KOPT-K1 (cell line): Measurements from ENCODE around the gene TEX19.

Experiments used
- H3K27ac ChIP-seq: fragments of 200-600 bp; sonication (generic); 2 replicates; pipeline ENCODE4 v1.5.1; 2016; ENCODE audit warnings: antibody characterized with exemption, mild to moderate bottlenecking, low read depth, low read length; ENCODE audit not compliant: poor library complexity, severe bottlenecking
- H3K36me3 ChIP-seq: fragments of 200-600 bp; sonication (generic); 2 replicates; pipeline ENCODE4 v1.5.1; 2017; ENCODE audit warnings: antibody characterized with exemption, mild to moderate bottlenecking, low read length, moderate library complexity; ENCODE audit not compliant: insufficient read depth
- H3K9me3 ChIP-seq: fragments of 200-600 bp; sonication (generic); 2 replicates; pipeline ENCODE4 v1.5.1; 2017; ENCODE audit warnings: antibody characterized with exemption, low read length, mild to moderate bottlenecking; ENCODE audit not compliant: insufficient read depth, poor library complexity, severe bottlenecking

TEX19 gene

GRCh38 chr17:82392209-82392920, 33.3 kb downstream of the TEX19 start:
- peaks cover 44% of the 10 kb centered on the region for H3K36me3 ChIP-seq

GRCh38 chr17:82392941-82393340, 33.9 kb downstream of the TEX19 start:
- H3K27ac ChIP-seq, result no peak overlapping the region
- no peaks in the 10 kb centered on the region for H3K9me3 ChIP-seq
- H3K36me3 ChIP-seq, result peaks cover 48% of the 10 kb centered on the region

More at GRCh38 chr17:82392209-82392920, 33.3 kb downstream of the TEX19 start:
- Histone ChIP-seq H3K9me3 (no peaks in the 10 kb centered on the region), H3K27ac (no peak overlapping the region)

GRCh38 chr17:82394278-82394677, 35.2 kb downstream of the TEX19 start:
- no peak overlapping the region for H3K27ac ChIP-seq
- H3K9me3 ChIP-seq, result no peaks in the 10 kb centered on the region
- peaks cover 51% of the 10 kb centered on the region for H3K36me3 ChIP-seq

GRCh38 chr17:82396601-82397435, 37.8 kb downstream of the TEX19 start:
- no peak overlapping the region for H3K27ac ChIP-seq
- H3K36me3 ChIP-seq, result peaks cover 47% of the 10 kb centered on the region
- H3K9me3 ChIP-seq, result no peaks in the 10 kb centered on the region

GRCh38 chr17:82397449-82398335, 38.6 kb downstream of the TEX19 start:
- no peak overlapping the region for H3K27ac ChIP-seq
- no peaks in the 10 kb centered on the region for H3K9me3 ChIP-seq
- H3K36me3 ChIP-seq, result peaks cover 46% of the 10 kb centered on the region

GRCh38 chr17:82399041-82399441, 40.0 kb downstream of the TEX19 start:
- peaks cover 47% of the 10 kb centered on the region for H3K36me3 ChIP-seq
- no peak overlapping the region for H3K27ac ChIP-seq

GRCh38 chr17:82399601-82400101, 40.6 kb downstream of the TEX19 start:
- Histone ChIP-seq H3K27ac (no peak overlapping the region), H3K9me3 (no peaks in the 10 kb centered on the region), H3K36me3 (peaks cover 47% of the 10 kb centered on the region)

More at GRCh38 chr17:82399041-82399441, 40.0 kb downstream of the TEX19 start:
- no peaks in the 10 kb centered on the region for H3K9me3 ChIP-seq

GRCh38 chr17:82400206-82400605, 41.2 kb downstream of the TEX19 start:
- Histone ChIP-seq H3K27ac (no peak overlapping the region), H3K36me3 (peaks cover 52% of the 10 kb centered on the region)

GRCh38 chr17:82400830-82401229, 41.8 kb downstream of the TEX19 start:
- peaks cover 55% of the 10 kb centered on the region for H3K36me3 ChIP-seq
- H3K27ac ChIP-seq, result peak overlapping the region; percentile 59

More at GRCh38 chr17:82400206-82400605, 41.2 kb downstream of the TEX19 start:
- no peaks in the 10 kb centered on the region for H3K9me3 ChIP-seq

GRCh38 chr17:82402865-82403264, 43.8 kb downstream of the TEX19 start:
- H3K9me3 ChIP-seq, result no peaks in the 10 kb centered on the region
- H3K27ac ChIP-seq, result no peak overlapping the region
- H3K36me3 ChIP-seq, result peaks cover 52% of the 10 kb centered on the region

More at GRCh38 chr17:82400830-82401229, 41.8 kb downstream of the TEX19 start:
- H3K9me3 ChIP-seq, result no peaks in the 10 kb centered on the region

- Histone ChIP-seq H3K27ac (no peak overlapping the region), H3K9me3 (no peaks in the 10 kb centered on the region), H3K36me3 (peaks cover 49% of the 10 kb centered on the region)
Measured at GRCh38 chr17:82403662-82404660, 44.9 kb downstream of the TEX19 start.

GRCh38 chr17:82405051-82405450, 46.0 kb downstream of the TEX19 start:
- Histone ChIP-seq H3K9me3 (no peaks in the 10 kb centered on the region), H3K36me3 (peaks cover 49% of the 10 kb centered on the region), H3K27ac (no peak overlapping the region)

GRCh38 chr17:82406131-82406671, 47.2 kb downstream of the TEX19 start:
- Histone ChIP-seq H3K36me3 (peaks cover 49% of the 10 kb centered on the region), H3K27ac (no peak overlapping the region), H3K9me3 (no peaks in the 10 kb centered on the region)
